GM18867 (cell line): ENCODE data around the gene CLIP4.
"Not testable (repeated sequence)": the region's sequence is repeated elsewhere in the genome, so short reads cannot be mapped to it uniquely, and the experiment has no call there.

Experiments used
- ATAC-seq: cut with Tn5 transposase; IDR thresholded peaks from one replicate; pipeline ENCODE4 v1.9.1; 2021; ENCODE audit warnings: mild to moderate bottlenecking, moderate library complexity; ENCODE audit not compliant: unreplicated experiment

The CLIP4 gene

DNA sequence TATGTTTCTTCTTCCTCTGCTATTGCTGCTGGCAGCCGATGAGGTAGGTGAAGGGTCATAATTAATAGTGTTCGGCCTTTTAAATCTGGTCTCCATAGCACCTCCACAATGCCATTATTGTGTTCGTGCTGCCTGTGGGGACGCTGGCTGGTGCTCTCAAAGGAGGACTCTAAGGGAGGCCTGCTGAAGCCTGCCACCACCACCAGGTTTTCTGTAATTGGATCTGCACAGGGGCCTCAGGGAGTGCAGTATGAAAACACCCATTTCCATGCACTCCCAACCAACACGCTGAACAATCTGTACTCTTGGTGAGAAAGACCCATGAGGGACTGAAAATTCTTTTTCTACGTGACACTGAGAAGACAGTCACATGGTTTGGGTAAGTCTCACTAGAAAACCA is 17.6 kb upstream of the CLIP4 start:
- no peak for ATAC-seq

DNA sequence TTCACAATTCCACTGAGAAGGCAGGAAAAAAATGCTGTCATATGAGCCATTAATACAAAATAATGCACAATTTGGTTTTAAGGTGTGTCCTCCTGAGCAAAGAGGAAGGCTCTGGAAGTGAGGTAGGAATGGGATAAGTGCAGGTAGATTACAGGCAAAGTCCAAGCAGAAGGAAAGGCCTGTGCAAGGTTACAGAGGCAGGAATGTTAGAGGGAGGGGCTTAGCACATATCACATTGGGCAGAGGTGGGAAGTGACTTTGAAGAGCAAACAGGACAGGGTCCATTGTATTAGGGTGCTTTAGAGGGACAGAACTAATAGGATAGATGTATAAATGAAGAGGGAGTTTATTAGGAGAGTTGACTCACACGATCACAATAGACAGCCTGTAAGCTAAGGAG is 14.7 kb upstream of the CLIP4 start:
- ATAC-seq = no peak

DNA sequence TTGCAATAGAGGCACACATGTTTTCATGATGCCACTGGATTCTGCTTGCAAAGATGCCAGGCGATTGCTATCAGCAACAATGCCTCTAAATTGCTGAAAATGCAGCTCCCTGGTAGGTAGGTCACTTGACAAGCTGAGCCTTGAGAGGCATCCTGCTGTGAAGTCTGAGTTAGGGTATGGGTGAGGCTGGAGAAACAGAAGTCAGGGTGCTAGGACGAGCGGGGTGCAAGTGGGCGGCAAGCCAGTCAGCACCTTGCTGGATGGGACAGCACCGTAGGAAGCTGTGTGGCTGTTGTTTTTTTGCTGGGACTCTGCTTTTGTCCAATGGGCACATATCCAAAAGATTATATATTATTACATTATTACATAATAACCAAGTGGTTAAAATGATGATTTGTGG is 10.5 kb upstream of the CLIP4 start:
- no peak for ATAC-seq

DNA sequence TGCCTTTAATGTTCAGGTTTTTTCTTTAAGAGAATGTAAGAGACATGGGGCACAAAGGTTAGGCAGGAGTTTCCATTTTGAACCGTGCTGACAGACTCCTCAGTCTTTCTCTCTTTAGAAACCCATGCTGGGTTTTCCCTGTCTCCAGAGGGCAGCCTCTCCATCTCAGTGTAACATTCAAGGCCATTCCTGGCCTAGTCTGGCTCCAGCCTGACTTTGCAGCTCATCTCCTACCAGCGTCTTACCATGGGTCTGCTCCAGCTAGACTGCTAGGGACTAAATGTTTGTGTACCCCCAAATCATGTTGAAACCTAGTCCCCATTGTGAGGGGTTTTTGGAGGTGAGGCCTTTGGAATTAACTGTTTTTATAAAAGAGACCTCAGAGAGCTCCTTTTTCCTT is 9.8 kb upstream of the CLIP4 start:
- no peak for ATAC-seq

DNA sequence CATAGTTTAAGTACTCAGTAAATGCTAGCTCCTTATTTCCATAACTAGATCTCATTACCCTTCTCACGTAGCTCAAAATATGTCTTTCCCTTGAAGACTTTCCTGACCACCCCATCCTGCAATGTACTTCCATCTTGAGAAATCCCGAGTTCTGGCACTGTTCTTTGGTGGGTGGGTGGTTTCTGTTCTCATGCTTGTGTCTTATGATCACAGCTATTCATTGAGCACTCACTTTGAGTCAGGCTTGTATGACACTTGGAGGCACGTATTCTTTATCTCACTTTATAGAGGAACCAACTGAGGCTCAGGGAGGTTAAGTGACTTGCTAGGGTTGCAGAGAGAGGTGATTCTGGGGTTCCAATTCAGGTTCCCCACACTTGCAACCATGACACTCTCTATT is 9.0 kb upstream of the CLIP4 start:
- ATAC-seq = no peak

DNA sequence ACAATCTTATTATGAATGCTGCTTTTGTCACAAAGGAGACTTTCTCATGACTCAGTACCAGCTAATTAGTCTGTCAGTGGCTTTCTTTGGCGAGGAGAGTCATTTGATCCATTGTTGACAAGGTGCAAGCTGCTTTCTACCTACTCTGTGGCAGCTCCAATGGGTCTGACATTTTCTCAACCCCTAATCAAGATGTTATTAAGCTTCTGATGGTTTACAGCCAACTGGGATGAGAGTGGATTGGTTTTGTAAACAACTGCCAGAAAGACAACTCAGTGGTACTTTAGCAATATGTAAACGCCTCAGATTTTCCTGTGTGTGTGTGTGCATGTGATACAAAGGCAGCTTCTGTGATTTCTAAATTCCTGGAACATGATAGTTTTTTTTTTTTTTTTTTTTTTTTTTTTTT is 8.2 kb upstream of the CLIP4 start:
- no peak for ATAC-seq

DNA sequence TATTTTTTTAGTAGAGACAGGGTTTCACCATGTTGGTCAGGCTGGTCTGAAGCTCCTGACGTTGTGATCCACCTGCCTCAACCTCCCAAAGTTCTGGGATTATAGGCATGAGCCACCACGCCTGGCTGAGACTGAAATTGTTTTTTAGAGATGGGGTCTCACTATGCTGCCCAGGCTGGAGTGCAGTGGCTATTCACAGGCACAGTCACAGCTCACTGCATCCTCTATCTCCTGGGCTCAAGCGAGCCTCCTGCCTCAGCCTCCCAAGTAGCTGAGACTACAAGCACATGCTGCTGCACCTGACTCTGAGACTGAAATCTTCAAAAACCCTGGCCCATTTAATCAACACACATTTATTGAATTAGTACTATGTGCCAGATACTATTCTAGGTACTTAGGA is 7.7 kb upstream of the CLIP4 start:
- not testable (repeated sequence) for ATAC-seq

DNA sequence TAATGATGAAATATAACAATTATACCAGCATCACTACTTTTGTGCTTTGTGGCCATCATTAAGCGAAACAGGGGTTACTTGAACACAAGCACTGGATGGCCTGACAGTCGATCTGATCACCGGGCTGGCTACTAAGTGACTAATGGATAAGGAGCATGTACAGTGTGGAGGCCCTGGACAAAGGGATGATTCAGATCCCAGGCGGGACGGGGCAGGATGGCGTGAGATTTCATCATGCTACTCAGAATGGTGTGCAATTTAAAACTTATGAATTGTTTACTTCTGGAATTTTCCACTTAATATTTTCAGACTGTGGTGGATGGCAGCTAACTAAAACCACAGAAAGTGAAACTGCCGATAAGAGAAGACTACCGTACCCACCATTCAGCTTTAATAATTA is 7.0 kb upstream of the CLIP4 start:
- ATAC-seq = no peak

DNA sequence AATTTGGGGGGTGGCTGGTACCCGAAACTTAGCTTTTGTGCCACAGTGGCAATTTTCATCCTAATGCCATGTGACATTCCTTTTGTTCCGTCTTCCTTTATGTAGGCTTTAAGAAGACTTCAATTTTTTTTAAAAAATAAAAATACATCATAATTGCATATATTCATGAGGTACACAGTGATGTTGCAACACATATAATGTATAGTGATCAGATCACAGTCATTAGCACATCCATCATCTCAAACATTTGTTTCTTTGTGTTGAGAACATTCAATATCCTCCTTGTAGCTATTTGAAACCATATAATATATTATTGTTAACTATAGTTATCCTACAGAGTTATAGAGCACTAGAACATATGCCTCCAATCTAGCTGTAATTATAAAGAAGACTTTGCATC is 6.0 kb upstream of the CLIP4 start:
- ATAC-seq = no peak

DNA sequence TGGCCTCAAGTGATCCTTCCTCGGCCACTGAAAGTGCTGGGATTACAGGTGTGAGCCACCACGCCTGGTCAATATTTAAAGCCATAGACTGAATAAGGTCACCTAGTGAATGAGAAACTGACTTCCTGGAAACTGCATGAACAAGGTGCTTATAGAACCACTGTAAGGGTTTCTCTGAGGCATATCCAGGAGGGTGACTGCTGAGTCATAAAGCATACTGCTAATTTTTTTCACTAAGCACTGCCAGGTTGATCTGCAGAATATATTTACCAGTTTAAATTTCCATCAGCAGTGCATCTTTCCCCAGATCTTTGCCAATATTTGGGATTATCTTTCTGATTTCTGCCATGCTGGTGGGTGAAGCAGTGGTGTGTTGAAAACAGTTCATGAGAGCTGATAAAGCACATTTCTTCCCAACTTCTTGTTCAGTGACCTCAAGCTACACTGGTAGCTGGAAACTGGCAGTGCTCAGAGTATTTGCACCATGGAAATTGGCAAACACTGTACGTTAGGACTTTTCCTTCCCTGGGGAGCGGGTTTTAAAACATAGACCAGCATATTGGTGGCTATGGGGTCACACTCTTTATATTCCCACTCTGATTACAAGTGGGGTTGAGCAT is 4.2 kb upstream of the CLIP4 start:
- peak; percentile 27 for ATAC-seq

DNA sequence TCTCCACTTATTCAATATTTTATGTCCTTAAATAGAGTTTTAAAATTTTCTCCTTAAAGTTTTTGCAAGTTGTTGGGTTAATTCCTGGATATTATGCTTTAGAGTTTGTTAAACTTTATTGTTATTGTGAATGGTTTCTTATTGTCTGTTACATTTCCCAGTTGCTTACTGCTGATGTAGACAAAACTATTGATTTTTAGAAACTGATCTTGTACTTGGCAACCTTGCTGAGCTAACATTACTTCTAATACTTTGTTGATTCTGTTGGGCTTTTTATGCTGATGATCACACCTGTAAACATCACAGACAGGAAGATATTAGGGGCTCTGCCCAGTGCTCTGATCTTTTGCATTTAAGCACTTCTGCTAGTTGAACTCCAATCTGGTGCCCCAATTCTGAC is 2.8 kb upstream of the CLIP4 start:
- ATAC-seq = no peak

DNA sequence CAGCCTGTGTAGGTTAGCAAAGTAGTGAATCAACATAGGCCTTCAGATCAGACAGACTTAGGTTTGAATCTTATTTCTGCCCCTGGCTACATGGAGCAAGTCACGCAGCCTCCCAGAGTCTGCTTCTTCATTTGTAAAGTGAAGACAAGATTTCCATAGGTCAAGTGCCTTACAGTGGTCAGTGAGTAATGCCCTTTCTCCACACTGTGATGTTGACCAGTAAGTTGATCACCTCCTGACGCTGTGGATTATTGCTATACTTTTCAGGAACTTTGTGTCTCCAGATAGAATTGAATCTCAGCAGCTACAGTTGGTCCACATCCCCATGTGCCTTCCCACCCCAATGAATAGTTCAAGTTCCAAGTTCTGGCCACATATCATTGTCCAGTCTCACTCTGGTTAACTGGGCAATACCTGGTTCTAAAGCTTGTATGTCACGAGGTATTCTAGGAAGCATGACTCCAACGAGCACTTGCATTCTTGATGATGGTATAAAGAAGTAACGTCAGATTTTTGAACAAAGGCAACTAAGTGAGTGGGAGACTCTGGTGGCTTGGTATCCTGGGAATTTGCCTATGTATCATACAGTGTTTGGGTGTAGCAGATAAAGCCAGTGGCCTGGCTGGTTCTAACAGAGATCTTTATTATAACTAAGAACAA is 2.1 kb upstream of the CLIP4 start:
- ATAC-seq = no peak

DNA sequence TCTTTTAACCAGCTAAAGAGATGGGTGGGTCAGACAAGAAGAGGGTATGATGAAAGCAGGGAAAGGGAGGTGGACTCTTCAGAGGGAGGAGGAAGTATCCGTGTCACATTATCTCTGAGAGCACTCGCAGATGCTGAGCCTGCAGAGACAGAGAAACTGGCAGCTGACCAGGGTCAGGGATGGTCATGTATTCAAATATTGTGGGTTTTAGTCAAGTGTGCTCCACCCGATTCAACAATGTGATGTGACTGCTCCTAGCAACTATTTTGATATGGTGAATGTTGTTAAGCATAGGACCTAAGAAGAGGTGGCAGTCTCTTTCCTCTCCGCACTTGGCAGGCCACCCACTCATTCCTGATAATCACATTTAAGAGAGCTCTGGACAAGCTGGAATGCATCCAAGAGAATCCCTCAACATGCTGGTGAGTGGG is 1.3 kb upstream of the CLIP4 start:
- peak; percentile 32 for ATAC-seq

DNA sequence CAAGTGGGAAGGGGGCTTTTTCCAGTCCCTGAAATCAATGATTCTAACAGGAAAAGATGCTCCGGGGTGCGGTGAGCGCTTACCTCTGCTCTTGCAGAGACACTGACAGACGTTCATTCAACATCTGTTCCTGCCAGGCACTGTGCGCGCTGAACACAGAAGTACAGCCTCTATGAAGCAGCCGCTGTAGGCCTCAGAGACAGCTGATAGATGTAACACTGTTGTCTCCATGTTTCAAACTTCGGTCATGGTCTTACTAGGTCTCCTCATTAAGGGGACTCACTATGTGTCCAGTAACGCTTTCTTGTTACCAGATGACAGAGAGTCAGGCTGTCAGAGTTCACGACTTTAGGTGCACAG is 649 bp upstream of the CLIP4 start:
- ATAC-seq = no peak

DNA sequence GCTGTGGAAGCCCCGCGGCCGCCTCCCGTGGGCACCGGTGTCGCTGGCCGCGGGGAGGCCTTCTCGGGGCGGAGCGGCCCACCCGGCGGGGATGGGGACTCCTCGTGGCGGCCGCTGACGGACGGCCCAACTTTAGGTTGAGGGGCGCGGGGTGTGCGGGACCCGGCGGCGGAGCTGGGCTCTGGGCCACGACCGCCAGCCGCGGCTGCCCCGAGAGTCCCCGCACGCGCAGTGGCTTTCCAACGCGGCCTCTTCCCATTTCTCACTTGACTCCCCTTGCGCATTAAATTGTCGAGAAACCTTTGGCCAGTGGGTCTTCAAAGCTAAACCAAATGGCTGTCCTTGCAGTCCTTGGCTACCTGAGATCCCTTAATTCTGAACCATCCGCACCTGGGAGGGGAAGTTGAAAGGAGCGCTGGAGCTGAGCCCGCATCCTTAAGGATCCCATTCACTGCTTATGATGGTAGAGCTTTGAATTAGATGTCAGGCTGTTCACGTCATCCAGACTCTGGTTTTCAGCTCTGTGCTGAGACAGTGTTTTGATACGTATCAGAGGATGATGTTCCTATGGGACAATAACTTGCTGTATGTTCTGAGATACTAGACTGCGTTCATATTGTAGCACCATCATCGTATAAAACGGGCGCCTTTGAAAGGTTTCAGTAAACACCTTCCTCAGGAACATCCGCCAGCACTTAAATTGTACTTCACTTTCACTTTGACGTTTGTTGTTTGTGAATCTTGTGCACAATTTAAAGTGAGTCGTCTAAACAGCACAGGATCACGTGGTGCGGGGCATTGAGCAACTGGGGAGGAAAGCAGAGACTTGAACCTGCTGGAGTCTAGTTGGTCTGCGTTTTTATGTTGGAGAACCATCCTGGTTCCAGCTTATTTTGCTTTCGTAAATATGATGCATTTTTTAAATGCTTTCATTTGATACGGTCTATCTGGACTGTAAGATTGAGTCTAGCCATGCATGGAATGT is 874 bp downstream of the CLIP4 start:
- ATAC-seq = peak; percentile 35

DNA sequence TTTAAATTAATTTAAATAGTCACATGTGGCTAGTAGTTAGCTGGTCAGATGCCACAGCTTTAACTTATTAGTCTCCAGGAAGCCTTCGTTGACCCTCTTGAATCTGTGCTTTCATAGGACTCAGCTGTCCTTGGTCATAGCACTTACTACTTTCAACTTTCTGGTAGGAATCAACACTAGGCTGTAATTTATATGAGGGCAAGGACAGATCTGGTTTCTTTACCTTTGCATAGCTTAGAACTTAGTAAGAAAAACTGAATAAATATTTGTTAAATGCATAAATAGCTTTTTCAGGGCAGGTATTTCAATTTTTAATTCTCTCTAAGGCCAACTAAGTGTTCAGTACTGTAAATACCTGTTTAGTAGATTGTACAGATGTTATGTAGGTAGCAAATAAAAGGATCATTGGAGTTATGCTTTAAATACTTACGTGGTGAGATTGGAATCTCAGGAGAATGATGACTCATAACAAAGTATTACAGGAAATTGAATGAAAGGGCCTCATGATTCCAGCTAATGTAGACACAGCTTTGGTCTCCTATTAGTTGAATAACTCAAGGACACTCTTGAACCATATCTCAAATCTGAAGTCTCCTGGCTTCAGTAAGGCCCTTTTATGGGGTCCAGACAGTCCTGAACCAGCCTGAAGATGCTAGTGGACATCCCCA is 2.6 kb downstream of the CLIP4 start:
- ATAC-seq = no peak

DNA sequence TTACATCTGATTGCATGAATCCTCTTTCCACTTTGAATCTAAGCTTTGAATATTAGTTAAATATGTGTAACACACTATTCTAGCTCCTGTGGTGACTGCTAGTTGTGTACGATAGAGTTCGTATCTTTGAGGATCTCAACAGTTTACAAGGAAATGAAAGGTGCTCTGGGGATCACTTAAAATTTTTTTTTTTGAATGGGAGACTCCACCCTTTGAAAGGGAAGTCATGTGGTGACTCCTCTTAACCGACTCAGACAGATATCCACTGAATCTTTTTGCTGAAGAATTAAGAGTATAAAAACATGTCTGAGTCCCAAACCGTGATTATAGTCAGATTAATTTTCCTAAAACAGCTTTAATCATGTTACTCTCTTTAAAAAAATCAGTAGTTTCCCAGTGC is 4.0 kb downstream of the CLIP4 start:
- no peak for ATAC-seq

DNA sequence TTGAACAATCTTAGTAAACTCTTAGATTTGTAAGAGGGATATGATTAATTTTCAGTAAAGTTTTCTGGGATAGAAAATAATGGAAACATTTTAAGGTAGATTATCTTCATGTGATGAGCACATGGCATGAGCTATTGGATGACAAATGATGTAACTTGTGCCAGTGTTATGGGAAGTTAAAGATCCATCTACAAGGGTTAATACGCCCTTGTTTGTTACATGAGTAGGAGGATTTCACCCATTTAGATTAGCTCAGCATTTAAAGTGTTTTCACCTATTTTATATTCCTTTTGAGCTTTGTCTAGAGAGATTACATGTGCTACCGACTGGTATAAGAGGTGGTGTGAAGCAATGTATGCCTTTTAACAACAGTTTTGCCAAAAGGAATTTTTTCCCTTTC is 5.6 kb downstream of the CLIP4 start:
- no peak for ATAC-seq

DNA sequence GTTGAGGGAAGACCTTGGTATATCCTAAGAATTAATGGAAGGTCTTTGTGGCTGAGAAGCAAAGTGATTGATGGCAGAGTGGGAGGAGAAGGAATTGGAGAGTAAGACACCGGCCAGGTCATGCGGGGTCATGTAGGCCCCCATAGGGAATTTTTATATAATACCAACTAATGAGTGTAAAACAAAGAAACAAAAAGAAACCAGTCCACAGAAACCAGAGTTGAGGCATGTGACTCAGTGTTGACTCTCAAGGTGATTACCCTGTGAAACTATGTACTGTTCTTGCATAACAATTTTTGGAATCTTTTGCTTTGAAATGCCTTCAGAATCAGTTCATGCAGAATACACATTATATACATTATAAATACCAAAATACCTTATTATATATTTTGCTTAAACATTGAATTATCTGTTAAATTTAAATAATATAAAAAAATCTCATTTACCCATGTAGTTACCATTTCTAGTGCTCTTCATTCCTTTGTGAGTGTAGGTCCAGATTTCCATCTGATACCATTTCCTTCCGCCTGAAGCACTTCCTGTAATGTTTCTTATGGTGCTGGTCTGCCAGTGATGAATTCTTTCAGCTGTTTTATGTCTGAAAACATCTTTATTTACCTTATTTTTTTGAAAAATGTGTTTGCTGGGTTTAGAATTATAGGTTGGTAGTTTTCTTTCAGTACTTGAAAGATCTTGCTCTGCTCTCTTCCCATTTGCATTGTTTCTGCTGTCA is 8.6 kb downstream of the CLIP4 start:
- no peak for ATAC-seq

DNA sequence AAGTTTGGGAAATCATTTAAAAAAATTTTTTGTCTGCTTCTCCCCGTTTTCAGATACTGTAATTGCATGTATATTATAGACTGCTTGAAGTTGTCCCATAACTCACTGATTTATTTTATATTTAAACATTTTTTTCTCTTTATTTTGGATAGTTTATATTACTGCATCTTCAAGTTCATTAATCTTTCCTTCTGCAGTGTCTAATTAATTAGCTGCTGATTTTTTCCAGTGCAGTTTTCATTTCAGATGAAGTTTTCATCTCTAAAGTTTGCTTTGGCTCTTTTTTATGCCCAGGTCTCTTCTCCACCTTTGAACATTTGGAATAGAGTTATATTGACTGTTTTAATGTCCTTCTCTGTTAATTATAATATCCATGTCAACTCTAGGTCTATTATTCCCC is 9.3 kb downstream of the CLIP4 start:
- no peak for ATAC-seq
